RWPE1 (cell line): ENCODE data around the gene GNS.

Source experiments
- CTCF ChIA-PET: fragments of 350-600 bp; sonication (Branson Sonifier 250); formaldehyde crosslinking; extraction: SDS; loops from one replicate; lab custom pipeline; 2021; lab: Yijun Ruan, JAX
- POLR2A ChIA-PET: fragments of 400-600 bp; formaldehyde crosslinking; extraction: SDS; loops from one replicate; lab custom pipeline; 2020; ENCODE audit warnings: antibody characterized with exemption; ENCODE audit not compliant: low non-redundant PET; lab: Yijun Ruan, JAX
- DNase-seq: peaks from one replicate; pipeline ENCODE4 v3.0.0; 2012; ENCODE audit warnings: low spot score
- H3K27ac ChIP-seq: fragments of 450-650 bp; 2 replicates; pipeline ENCODE4 v1.5.1; 2017
- CTCF ChIP-seq: fragments of 450-650 bp; conservative IDR thresholded peaks from 2 replicates; pipeline ENCODE4 v1.5.1; 2017; ENCODE audit warnings: low read depth, mild to moderate bottlenecking

GNS gene

GRCh38 chr12:64673490-64674169, 85.6 kb downstream of the GNS start:
- POLR2A ChIA-PET: no interaction called here
- CTCF ChIA-PET: no interaction called here
- no peak for TF ChIP-seq CTCF
- DNase-seq: no peak
- H3K27ac ChIP-seq: no peak overlapping the region

GRCh38 chr12:64672925-64673409, 86.2 kb downstream of the GNS start:
- ChIA-PET CTCF (interaction anchor here (0.6 kb wide), 1 partner anchor 11 kb away, joined by 5 read pairs; no protein-coding TSS in a partner anchor), POLR2A (no interaction called here)
- no peak for DNase-seq
- no peak for TF ChIP-seq CTCF
- H3K27ac ChIP-seq: peak overlapping the region; percentile 73

- no peak for TF ChIP-seq CTCF
- ChIA-PET CTCF (no interaction called here), POLR2A (no interaction called here)
- H3K27ac ChIP-seq: peak overlapping the region; percentile 90
- no peak for DNase-seq
Observed at GRCh38 chr12:64671681-64672080, 87.5 kb downstream of the GNS start.

GRCh38 chr12:64670919-64671639, 88.1 kb downstream of the GNS start:
- ChIA-PET POLR2A (no interaction called here), CTCF (no interaction called here)
- peak overlapping the region; percentile 90 for H3K27ac ChIP-seq
- TF ChIP-seq CTCF: no peak
- DNase-seq: peak; percentile 63

GRCh38 chr12:64670019-64670418, 89.2 kb downstream of the GNS start:
- TF ChIP-seq CTCF: no peak
- DNase-seq: no peak
- POLR2A ChIA-PET: no interaction called here
- peak overlapping the region; percentile 57 for H3K27ac ChIP-seq
- CTCF ChIA-PET: interaction anchor here (0.6 to 0.7 kb wide), 6 partner anchors 8 to 1569 kb away, joined by 3 to 6 read pairs (median 4); no protein-coding TSS in a partner anchor

- ChIA-PET CTCF (interaction anchor here (0.6 to 0.7 kb wide), 3 partner anchors 41 to 1569 kb away, joined by 4 to 6 read pairs (median 5); no protein-coding TSS in a partner anchor), POLR2A (no interaction called here)
- no peak for TF ChIP-seq CTCF
- H3K27ac ChIP-seq: peak overlapping the region; percentile 57
- DNase-seq: no peak
Observed at GRCh38 chr12:64669270-64669842, 89.8 kb downstream of the GNS start.
